Breast epithelium (tissue), 3 donors: ENCODE measurements around the gene SHROOM2.

Experiments used
- POLR2A ChIP-seq: fragments of 450-650 bp; IDR thresholded peaks from one replicate; pipeline ENCODE4 v1.6.1; 2016; ENCODE audit warnings: antibody characterized with exemption, mild to moderate bottlenecking, moderate library complexity
- TF ChIP-seq, protein P1 (sequence below), 3 donors: fragments of 450-650 bp; IDR thresholded peaks; one replicate each; pipeline ENCODE4 v1.5.1; 2016 to 2017; ENCODE audit warnings: antibody characterized with exemption in 3 of 3, mild to moderate bottlenecking in 3 of 3, moderate library complexity in 3 of 3

DNA sequence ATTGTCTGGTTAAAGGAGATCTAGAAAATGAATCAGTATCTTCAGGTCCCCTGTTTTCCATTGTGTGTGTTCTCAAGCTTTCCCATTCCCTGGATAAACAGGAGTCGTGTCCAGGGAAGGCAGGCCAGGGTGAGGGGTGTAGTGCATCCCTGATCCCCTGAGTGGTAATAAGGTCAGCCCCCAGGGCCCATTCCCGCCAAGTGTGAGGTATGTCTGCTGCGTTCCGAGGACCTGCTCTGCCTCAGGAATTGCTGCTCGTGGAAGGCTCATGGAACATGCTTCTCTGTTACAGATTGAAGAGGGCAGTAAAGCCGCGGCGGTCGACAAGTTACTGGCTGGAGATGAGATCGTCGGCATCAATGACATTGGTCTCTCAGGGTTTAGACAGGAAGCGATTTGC, 87.1 kb downstream of the SHROOM2 start:
- no peak for TF ChIP-seq POLR2A
- TF ChIP-seq, protein P1, sequence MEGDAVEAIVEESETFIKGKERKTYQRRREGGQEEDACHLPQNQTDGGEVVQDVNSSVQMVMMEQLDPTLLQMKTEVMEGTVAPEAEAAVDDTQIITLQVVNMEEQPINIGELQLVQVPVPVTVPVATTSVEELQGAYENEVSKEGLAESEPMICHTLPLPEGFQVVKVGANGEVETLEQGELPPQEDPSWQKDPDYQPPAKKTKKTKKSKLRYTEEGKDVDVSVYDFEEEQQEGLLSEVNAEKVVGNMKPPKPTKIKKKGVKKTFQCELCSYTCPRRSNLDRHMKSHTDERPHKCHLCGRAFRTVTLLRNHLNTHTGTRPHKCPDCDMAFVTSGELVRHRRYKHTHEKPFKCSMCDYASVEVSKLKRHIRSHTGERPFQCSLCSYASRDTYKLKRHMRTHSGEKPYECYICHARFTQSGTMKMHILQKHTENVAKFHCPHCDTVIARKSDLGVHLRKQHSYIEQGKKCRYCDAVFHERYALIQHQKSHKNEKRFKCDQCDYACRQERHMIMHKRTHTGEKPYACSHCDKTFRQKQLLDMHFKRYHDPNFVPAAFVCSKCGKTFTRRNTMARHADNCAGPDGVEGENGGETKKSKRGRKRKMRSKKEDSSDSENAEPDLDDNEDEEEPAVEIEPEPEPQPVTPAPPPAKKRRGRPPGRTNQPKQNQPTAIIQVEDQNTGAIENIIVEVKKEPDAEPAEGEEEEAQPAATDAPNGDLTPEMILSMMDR (IDR thresholded peaks at IDR 0.05): no peak
